CD4-positive, alpha-beta T cell treated with Interleukin-21 for 1 hour (primary cell): ENCODE results near the gene TULP4.
"Not testable (repeated sequence)": the region's sequence is repeated elsewhere in the genome, so short reads cannot be mapped to it uniquely, and the experiment has no call there.

Source experiments
- DNase-seq: peaks from one replicate; pipeline ENCODE4 v3.0.0-alpha.2; 2020

The TULP4 gene

DNA sequence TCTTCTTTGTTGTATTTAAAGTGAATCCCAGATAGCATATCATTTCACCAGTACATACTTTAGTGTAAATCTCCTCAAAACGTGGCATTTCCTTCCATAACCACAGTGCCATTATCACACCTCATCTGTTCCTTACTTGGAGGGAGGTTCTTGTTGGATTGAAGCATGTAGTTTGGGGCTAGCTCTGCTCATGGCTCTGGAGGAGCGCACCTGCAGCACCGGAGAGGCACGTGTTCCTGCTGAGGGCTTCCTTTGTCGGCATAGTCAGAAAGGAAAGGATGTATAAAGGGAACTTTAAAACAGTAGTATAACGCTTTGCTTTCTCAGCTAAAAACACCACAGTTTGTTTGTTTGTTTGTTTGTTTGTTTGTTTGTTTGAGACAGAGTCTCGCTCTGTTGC is 126.0 kb downstream of the TULP4 start:
- no peak for DNase-seq

DNA sequence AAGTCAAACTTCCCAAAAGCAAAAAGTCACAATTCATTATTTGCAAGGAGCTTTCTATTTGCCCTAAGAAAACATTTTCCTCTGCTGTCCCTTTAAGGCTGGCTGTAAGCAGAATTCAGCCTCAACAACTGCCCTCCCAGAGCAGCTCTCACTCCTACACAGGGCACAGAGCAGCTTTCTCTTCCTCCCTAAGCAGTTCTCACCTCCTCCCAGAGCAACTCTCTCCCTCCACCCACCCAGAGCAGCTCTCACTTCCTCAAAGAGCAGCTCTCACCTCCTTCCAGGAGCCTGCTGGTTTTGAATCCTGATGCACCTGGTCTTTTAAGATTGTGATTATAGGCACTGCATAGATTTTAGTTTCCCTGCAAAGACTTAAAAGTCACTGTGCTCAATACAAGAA is 127.0 kb downstream of the TULP4 start:
- DNase-seq = no peak

GRCh38 chr6:158441716-158442215 is 129.5 kb downstream of the TULP4 start:
- DNase-seq = no peak

GRCh38 chr6:158442306-158442705 is 130.0 kb downstream of the TULP4 start:
- no peak for DNase-seq

- no peak for DNase-seq
These were observed 133.3 kb downstream of the TULP4 start for GRCh38 chr6:158445426-158446085.

GRCh38 chr6:158448856-158449255 is 136.6 kb downstream of the TULP4 start:
- no peak for DNase-seq

- no peak for DNase-seq
These were observed 139.9 kb downstream of the TULP4 start for GRCh38 chr6:158452191-158452590.

DNA sequence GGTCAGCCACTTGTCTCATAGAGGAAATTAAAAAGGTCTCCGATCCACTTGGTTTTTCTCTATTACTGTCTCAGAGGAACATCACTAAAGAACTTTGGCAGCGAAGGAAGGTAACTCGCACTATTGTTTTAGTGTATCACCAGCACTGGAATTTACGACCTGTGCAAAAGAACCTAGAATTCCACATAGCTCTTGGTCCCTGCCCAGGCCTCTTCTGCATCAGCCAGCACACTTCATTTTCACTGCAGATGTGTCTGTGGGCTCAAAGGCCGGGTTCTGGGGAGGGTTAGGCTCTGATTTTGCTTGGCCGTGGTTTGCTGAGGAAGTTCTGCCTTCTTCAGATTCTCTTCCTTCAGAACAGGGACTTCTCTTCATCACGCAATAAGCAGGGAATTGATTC is 144.9 kb downstream of the TULP4 start:
- no peak for DNase-seq

GRCh38 chr6:158457616-158458278 is 145.5 kb downstream of the TULP4 start:
- no peak for DNase-seq

GRCh38 chr6:158459726-158460125 is 147.5 kb downstream of the TULP4 start:
- no peak for DNase-seq

DNA sequence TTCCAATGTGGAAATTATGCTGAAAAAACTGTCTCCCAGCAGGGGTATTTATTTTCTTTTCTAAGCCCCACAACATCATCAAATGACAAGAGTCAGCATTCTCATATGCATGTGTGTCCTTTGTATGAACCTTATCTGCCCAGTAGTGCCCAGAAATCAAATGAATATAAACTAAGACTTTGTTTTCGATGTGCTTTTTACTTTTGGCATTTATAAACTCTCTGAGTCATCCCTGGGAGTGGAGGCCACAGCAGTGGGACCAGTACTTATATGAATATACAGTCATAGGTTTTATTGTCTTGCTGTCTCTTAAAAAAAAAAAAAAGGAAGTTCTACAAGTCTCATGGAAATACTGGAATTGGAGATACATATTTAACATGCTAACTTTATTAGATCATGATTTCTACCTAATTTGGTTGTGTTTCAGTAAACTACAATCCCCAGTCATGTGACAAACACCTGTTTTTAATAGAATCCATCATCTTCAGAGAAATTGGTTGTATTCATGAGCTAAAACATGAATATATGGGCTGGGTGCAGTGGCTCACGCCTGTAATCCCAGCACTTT is 148.4 kb downstream of the TULP4 start:
- DNase-seq = no peak

DNA sequence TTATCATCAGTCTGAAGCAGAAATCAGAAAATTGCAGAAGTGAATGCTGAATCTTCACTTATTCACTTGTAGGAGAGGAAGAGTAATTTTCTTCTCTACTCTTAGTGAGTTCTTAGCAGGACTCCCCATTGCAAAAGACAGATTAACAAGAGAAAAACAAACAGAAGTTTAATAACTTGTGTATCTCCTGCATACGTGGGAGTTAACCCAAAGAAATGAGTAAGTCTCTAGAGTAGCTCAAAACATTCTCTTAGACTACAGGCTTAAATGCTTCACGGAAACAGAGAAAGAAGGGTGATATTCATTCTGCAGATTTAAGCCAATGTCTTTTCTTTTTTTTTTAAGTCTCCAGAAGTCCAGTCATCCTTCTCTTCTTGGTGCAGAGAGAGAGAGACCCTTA is 149.7 kb downstream of the TULP4 start:
- DNase-seq = no peak

DNA sequence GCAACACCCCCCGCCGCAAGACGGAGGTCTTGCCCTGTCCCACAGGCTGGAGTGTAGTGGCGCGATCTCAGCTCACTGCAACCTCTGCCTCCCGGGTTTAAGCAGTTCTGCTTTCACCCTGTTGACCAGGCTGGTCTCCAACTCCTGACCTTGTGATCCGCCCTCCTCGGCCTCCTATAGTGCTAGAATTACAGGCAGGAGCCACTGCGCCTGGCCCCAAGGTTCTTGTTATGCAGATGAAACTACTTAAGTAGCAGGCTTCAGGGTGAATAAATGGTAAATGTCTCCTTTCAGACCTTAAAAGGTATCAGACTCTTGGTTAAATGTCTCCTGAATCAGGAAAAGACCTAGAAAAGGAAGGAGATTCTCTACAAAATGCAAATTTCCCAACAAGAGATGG is 152.2 kb downstream of the TULP4 start:
- no peak for DNase-seq

- DNase-seq = no peak
These were observed 153.0 kb downstream of the TULP4 start for GRCh38 chr6:158465257-158465656.

GRCh38 chr6:158465747-158466146 is 153.5 kb downstream of the TULP4 start:
- no peak for DNase-seq

DNA sequence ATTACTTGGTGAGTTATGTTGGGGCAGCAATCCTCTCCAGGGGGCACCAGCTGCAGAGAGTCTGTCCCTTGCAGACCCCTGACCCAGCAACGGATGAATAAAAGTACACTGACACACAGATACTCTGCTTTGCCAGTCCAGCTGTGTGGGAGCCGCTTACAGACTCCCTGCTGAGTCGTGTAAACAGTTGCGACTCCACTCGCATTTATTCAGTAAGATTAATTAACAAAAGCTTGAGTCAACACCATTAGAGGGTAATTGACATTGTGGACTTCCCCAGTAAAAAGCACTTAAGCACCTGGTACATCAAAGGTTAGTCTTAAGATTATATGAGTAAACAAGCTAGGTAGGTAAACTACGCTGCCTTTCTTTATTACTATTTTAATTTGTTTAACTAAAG is 155.7 kb downstream of the TULP4 start:
- no peak for DNase-seq

- DNase-seq = no peak
These were observed 156.4 kb downstream of the TULP4 start for GRCh38 chr6:158468666-158469065.

DNA sequence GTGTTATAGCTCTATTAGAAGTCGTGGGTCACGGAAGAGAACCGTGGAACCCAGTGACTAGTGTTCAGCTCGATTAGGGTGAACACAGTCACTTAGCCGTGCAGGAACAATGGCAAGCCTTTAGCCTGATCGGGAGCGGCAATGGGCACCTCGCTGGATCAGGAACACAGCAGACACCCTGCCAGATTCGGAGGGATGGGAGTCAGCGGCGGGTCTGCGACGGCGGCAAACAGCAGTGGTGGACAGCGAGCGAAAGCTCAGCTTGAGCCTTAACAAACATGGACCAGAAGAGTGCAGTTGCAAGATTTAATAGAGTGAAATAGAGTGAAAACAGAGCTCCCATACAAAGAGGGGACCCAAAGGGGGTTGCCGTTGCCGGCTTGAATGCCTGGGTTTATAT is 157.8 kb downstream of the TULP4 start:
- DNase-seq = not testable (repeated sequence)

DNA sequence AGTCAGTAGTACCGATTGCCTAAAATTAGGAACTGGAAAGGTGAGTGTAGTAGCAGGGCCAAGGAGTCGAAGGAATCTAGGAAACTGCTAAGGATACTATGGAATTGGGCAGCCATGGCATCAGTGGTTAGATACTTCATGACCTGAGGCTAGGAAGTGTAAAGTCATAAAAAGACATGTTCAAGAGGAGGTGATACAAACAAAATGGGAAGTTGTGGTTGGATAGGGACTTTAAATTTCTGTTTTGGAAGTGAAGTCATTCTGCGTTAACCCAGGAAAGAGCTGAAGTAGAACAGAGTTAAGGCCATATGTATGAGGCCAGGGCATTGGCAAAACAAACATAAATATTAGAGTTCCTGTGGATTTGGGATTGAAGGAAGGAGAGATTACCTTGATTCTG is 159.1 kb downstream of the TULP4 start:
- no peak for DNase-seq

DNA sequence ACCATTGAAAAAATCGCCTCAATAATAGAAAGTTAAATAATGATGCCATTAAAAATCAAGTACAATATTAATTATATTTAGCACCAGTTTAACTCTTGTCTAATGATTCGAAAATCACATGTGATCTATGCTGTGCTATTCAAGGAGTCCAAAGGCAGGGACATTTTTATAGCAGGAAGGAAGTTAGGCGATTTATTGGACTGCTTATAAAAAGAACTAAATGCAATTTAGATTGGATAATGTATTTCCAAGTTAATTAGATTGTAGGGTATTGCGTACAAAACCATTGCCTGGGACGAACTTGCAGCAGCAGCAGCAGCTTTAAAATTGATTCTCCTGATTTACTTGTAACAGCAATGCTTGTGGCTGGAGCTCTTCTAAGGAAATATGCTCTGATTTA is 160.2 kb downstream of the TULP4 start:
- DNase-seq = no peak

DNA sequence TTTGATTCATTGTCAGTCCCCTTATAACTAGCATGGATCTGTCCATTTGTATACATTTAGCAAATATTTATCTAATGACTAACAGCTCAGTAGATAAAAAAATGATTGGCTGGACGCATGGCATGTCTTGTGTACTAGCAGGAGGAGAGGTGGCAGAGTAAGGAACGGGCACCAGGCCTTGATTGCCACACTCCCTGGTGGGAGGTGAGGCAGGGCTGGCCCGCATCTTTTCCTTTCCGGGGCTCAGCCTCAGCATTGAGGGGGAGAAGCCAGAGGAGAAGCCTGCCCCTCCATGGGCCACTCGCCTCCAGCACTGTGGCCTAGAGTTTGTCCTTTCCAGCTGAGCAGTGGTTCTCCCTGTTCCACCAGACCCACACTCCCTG is 162.7 kb downstream of the TULP4 start:
- DNase-seq = no peak

DNA sequence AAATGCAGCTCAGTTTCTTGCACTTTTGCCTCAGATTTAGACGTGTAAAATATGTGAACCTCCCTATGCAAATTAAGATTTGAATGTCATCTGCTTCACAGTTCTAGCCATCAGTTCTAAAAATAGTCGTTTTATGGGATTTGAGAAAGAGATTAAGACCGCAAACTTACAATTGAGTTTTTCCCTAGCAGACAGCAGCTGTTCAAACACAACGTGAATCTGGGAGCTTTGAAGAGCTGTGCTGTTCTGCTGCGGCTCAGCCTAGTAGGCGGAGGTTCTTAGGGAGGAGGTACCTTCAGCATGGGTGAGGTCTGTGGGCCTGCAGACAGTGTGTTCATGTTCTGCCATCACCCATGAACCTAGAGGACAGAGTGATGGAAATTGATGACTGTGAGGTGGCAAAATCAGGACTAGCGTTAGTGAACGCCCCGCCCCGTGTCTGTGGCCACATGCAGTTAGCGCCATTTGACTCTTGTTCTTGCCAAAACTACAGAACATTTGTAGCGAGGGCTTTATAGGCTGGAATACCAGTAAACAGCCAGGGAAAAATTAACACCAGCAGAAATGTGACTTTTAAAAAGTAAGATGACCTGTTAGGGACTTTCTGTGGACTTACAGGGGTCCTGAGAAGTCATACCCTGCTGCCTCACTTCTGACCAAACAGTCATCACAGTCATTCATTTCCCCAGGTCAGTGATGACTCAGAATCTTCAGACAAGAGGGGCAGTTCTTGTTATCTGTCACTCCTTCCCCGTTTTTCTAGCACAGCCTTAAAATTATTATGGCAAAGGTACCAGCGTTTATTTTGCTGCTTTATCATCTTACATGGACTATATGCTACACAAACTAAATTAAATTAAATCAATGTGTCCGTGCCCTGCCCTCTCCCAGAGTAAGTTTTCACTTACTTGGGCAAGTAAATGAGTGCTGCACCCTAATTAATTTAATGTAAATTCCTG is 163.4 kb downstream of the TULP4 start:
- DNase-seq = no peak

DNA sequence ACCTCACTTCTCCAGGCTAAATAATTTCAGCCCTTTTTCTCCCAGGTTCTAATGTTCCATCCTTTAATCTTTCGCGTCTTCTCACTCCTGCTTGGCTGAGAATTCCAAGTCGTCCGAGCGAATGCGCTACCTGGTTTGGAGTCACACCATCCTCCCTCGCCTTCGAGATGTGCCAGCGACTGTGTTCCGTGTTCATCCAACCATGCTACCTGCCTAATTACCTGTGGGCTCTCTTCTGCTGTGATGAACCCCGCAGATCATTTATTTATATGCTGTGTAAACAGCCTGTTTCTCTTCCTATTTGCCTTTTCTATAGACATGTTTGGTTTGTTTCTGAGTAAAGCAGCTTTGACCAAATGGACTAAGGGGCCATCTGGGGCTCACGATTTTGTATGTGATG is 164.1 kb downstream of the TULP4 start:
- no peak for DNase-seq
